IMR-90 (cell line): ENCODE data around the gene BUD23. TPM values are rescaled to one million over a fixed set of nuclear protein-coding genes. Genes with fewer than 3 reads are reported as not detected.
"Not testable (repeated sequence)": the region's sequence is repeated elsewhere in the genome, so short reads cannot be mapped to it uniquely, and the experiment has no call there.

Source experiments
- ATAC-seq: fragments of 200-7000 bp; cut with Tn5 transposase; 2 replicates; pipeline ENCODE4 v1.9.1; 2020; ENCODE audit warnings: low read depth, mild to moderate bottlenecking, moderate library complexity
- BruUV-seq: library from RNA; stranded (reverse); fragments of 400-500 nt; replicated peaks from 2 replicates; lab custom pipeline; 2021; lab: Mats Ljungman, UMichigan
- CTCF ChIA-PET: fragments of 300-600 bp; formaldehyde crosslinking; extraction: SDS; loops from one replicate; lab custom pipeline; 2021; ENCODE audit warnings: antibody characterized with exemption; lab: Yijun Ruan, JAX
- POLR2A ChIA-PET: fragments of 300-600 bp; sonication (Branson Sonifier 250); formaldehyde crosslinking; loops from one replicate; lab custom pipeline; 2022; ENCODE audit warnings: antibody characterized with exemption; ENCODE audit not compliant: unreplicated experiment; lab: Charles Lee
- DNase-seq: peaks from one replicate; pipeline ENCODE4 v3.0.0; 2013
- H2AFZ ChIP-seq: replicated peaks from 2 replicates; pipeline ENCODE3; 2013; ENCODE audit warnings: low read length, mild to moderate bottlenecking; ENCODE audit not compliant: poor library complexity
- H2AK5ac ChIP-seq: 2 replicates; pipeline ENCODE4 v1.6.1; 2013; ENCODE audit warnings: low read depth, low read length, inconsistent platforms
- H2AK9ac ChIP-seq: replicated peaks from 2 replicates; pipeline ENCODE3; 2013; ENCODE audit warnings: mild to moderate bottlenecking, low read depth, low read length, moderate library complexity; ENCODE audit not compliant: poor library complexity
- H2BK120ac ChIP-seq: 2 replicates; pipeline ENCODE4 v1.6.1; 2013; ENCODE audit warnings: low read depth, low read length, inconsistent platforms
- H2BK15ac ChIP-seq: 3 replicates; pipeline ENCODE4 v1.6.1; 2013; ENCODE audit warnings: low read depth, low read length, inconsistent platforms
- H2BK20ac ChIP-seq: 2 replicates; pipeline ENCODE4 v1.6.1; 2013; ENCODE audit warnings: low read depth, mild to moderate bottlenecking, inconsistent platforms, low read length, moderate library complexity
- H2BK5ac ChIP-seq: 2 replicates; pipeline ENCODE4 v1.6.1; 2013; ENCODE audit warnings: mild to moderate bottlenecking, low read depth, low read length, inconsistent platforms; ENCODE audit not compliant: poor library complexity, severe bottlenecking
- H3K14ac ChIP-seq: replicated peaks from 2 replicates; pipeline ENCODE4 v1.6.1; 2013; ENCODE audit warnings: low read depth, low read length, inconsistent platforms
- H3K18ac ChIP-seq: 2 replicates; pipeline ENCODE4 v1.6.1; 2013; ENCODE audit warnings: low read depth, low read length, control low read depth
- H3K23ac ChIP-seq: 2 replicates; pipeline ENCODE4 v1.6.1; 2013; ENCODE audit warnings: low read depth, low read length, inconsistent platforms
- H3K27ac ChIP-seq: 2 replicates; pipeline ENCODE4 v1.5.1; 2013; ENCODE audit warnings: mild to moderate bottlenecking, control low read depth, low read length; ENCODE audit not compliant: insufficient read depth
- H3K27me3 ChIP-seq: 2 replicates; pipeline ENCODE4 v1.6.1; 2013; ENCODE audit warnings: low read length; ENCODE audit not compliant: control insufficient read depth, insufficient read depth
- H3K36me3 ChIP-seq: 2 replicates; pipeline ENCODE4 v1.6.1; 2013; ENCODE audit warnings: low read length, mixed read lengths; ENCODE audit not compliant: control insufficient read depth, insufficient read depth
- H3K4ac ChIP-seq: 2 replicates; pipeline ENCODE4 v1.6.1; 2013; ENCODE audit warnings: low read depth, low read length, inconsistent platforms
- H3K4me1 ChIP-seq: 2 replicates; pipeline ENCODE4 v1.6.1; 2013; ENCODE audit warnings: low read length, mixed read lengths; ENCODE audit not compliant: control insufficient read depth, insufficient read depth
- H3K4me2 ChIP-seq: 2 replicates; pipeline ENCODE4 v1.6.1; 2013; ENCODE audit warnings: low read depth, mild to moderate bottlenecking, control low read depth, low read length, moderate library complexity
- H3K4me3 ChIP-seq: 2 replicates; pipeline ENCODE4 v1.5.1; 2013; ENCODE audit warnings: low read depth, mild to moderate bottlenecking, control low read depth, low read length, moderate library complexity; ENCODE audit not compliant: insufficient read depth
- H3K56ac ChIP-seq: 2 replicates; pipeline ENCODE4 v1.6.1; 2013; ENCODE audit warnings: low read length, inconsistent platforms; ENCODE audit not compliant: insufficient read depth; ENCODE audit errors: extremely low read depth
- H3K79me1 ChIP-seq, 2 experiments: 2 replicates each; pipeline ENCODE4 v1.6.1; 2013; ENCODE audit warnings: low read length in 2 of 2, inconsistent platforms in 1 of 2, low read depth in 1 of 2
- H3K9ac ChIP-seq: 2 replicates; pipeline ENCODE4 v1.6.1; 2013; ENCODE audit warnings: low read depth, low read length, control low read depth
- H3K9me1 ChIP-seq: 2 replicates; pipeline ENCODE4 v1.6.1; 2013; ENCODE audit warnings: low read length, inconsistent platforms; ENCODE audit not compliant: insufficient read depth
- H3K9me3 ChIP-seq: 2 replicates; pipeline ENCODE4 v1.6.1; 2013; ENCODE audit warnings: low read length; ENCODE audit not compliant: control insufficient read depth, insufficient read depth
- H4K20me1 ChIP-seq: 2 replicates; pipeline ENCODE4 v1.6.1; 2013; ENCODE audit warnings: low read length, inconsistent platforms; ENCODE audit not compliant: insufficient read depth
- H4K5ac ChIP-seq: 2 replicates; pipeline ENCODE4 v1.6.1; 2013; ENCODE audit warnings: mild to moderate bottlenecking, low read depth, low read length, control low read depth
- H4K8ac ChIP-seq, 2 experiments: 2 replicates each; pipeline ENCODE4 v1.6.1; 2013; ENCODE audit warnings: low read depth in 2 of 2, low read length in 2 of 2, control low read depth in 1 of 2, inconsistent platforms in 1 of 2
- H4K91ac ChIP-seq: 2 replicates; pipeline ENCODE4 v1.6.1; 2013; ENCODE audit warnings: low read depth, low read length, inconsistent platforms; ENCODE audit not compliant: insufficient read depth
- WGBS, 2 experiments: methylation state at CpG; one replicate each; pipeline versions ENCODE4 v1.1.5 to v1.1.7; 2013; ENCODE audit warnings: missing lambda C conversion rate in 2 of 2; ENCODE audit not compliant: insufficient read length in 1 of 2; ENCODE audit errors: extremely low coverage in 2 of 2; 5-methylcytosine and 5-hydroxymethylcytosine counted together
- dilution Hi-C: fragments of 300-500 bp; cut with HindIII; formaldehyde crosslinking; loops from one replicate; pipeline ENCODE4 v1.14.3; 2018; ENCODE audit warnings: low sequenced_read_pairs; ENCODE audit not compliant: unreplicated experiment
- in situ Hi-C: fragments of 300-500 bp; cut with MboI; formaldehyde crosslinking; loops from 3 replicates; pipeline ENCODE4 v1.14.3; 2019; ENCODE audit warnings: low sequenced_read_pairs, inconsistent platforms, mixed read lengths
- intact Hi-C: fragments of 100-400 bp; cut with micrococcal nuclease; formaldehyde crosslinking; loops from 2 replicates; pipeline ENCODE4 v1.10.0; 2022
- polyA plus RNA-seq, 3 experiments: library from polyadenylated mRNA; depleted of rRNA; stranded (reverse); fragments of >200 nt; gene quantifications; 2 replicates each; pipeline ENCODE4 v1.2.3, GENCODE V29; 2012; ENCODE audit warnings: low replicate concordance in 1 of 3
- total RNA-seq: library from RNA; depleted of rRNA; stranded (reverse); fragments of >200 nt; gene quantifications from 2 replicates; pipeline ENCODE4 v1.2.3, GENCODE V29; 2012

BUD23 gene
- total and polyA plus RNA-seq, 2 of the 4 experiments (the other 2 are of a cell fraction), result 35.7 to 65.2 TPM

DNA sequence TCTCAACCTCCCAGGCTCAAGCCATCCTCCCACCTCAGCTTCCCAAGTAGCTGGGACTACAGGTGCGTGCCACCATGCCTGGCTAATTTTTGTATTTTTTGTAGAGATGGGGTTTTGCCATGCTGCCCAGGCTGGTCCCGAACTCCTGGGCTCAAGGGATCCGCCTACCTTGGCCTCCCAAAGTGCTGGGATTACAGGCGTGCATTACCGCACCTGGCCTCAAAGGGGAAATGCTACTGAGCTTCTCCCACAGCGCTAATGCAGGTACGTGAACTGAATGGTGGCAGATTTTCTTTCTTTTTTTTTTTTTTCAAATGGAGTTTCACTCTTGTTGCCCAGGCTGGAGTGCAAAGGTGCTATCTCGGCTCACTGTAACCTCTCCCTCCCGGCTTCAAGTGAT is 7.3 kb upstream of the BUD23 start:
- H3K14ac ChIP-seq, H2AK5ac ChIP-seq: not testable (repeated sequence)

More for the DNA sequence above, 7.3 kb upstream of the BUD23 start:
- H3K9ac ChIP-seq, H3K4me1 ChIP-seq, ATAC-seq, H3K23ac ChIP-seq, H2BK20ac ChIP-seq, H2BK5ac ChIP-seq, H3K9me3 ChIP-seq, H3K4me2 ChIP-seq, H3K4me3 ChIP-seq, H4K5ac ChIP-seq, H3K27ac ChIP-seq, BruUV-seq, H2BK15ac ChIP-seq, H3K27me3 ChIP-seq, H3K18ac ChIP-seq, H4K8ac ChIP-seq, CTCF ChIA-PET, H2AFZ ChIP-seq, H2AK9ac ChIP-seq, DNase-seq, H3K56ac ChIP-seq, H2BK120ac ChIP-seq, H3K4ac ChIP-seq, H3K9me1 ChIP-seq, intact Hi-C loops, H4K91ac ChIP-seq, dilution Hi-C loops: not testable (repeated sequence)
- Histone ChIP-seq H3K79me1 (peaks cover 27 to 32% of the 10 kb centered on the region in 2 experiments), H3K36me3 (peaks cover 17% of the 10 kb centered on the region), H4K20me1 (peaks cover 20% of the 10 kb centered on the region; the same call in 1 of the 2 replicates)
- 84% methylated on average over 5 of the region's 9 CpGs; no CpG with 5 or more reads in 1 of the 2 experiments for WGBS, 2 experiments
- in situ Hi-C loops, result loop anchor here (5.0 kb wide), 1 partner anchor 69 kb away; no protein-coding TSS in a partner anchor
- POLR2A ChIA-PET, result interaction anchor here (0.7 kb wide), 1 partner anchor 62 kb away, joined by 4 read pairs; no protein-coding TSS in a partner anchor
